NT2/D1 (cell line): ENCODE measurements around the gene FAS.

Experiments
- SUZ12 ChIP-seq: IDR thresholded peaks from 2 replicates; pipeline ENCODE4 v1.6.1; 2011; ENCODE audit not compliant: insufficient read length, insufficient read depth; ENCODE audit errors: extremely low read depth
- YY1 ChIP-seq: IDR thresholded peaks from 2 replicates; pipeline ENCODE4 v1.6.1; 2011; ENCODE audit not compliant: insufficient read length, insufficient read depth
- ZNF274 ChIP-seq: IDR thresholded peaks from 2 replicates; pipeline ENCODE4 v1.6.1; 2011; ENCODE audit warnings: mild to moderate bottlenecking, low read depth, low read length

DNA sequence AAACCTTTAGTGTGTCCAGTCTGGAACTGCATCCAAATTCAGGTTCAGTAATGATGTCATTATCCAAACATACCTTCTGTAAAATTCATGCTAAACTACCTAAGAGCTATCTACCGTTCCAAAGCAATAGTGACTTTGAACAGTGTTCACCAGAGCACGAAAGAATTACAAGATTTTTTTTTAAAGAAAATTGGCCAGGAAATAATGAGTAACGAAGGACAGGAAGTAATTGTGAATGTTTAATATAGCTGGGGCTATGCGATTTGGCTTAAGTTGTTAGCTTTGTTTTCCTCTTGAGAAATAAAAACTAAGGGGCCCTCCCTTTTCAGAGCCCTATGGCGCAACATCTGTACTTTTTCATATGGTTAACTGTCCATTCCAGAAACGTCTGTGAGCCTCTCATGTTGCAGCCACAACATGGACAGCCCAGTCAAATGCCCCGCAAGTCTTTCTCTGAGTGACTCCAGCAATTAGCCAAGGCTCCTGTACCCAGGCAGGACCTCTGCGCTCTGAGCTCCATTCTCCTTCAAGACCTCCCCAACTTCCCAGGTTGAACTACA is 694 bp upstream of the FAS start:
- TF ChIP-seq ZNF274 (no peak), YY1 (no peak), SUZ12 (no peak)
